HG02981 (cell line): ENCODE results near the gene CAB39.

Source experiments
- ATAC-seq: cut with Tn5 transposase; IDR thresholded peaks from one replicate; pipeline ENCODE4 v1.9.1; 2021; ENCODE audit warnings: mild to moderate bottlenecking, moderate library complexity; ENCODE audit not compliant: unreplicated experiment

Gene CAB39

GRCh38 chr2:230712443-230713330 is at the start of gene CAB39:
Gene CAB39 (plus strand): TSS chr2:230712842. CDS start chr2:230760002, 47,160 bp downstream.
- ATAC-seq = peak; percentile 86

GRCh38 chr2:230664128-230664527 is 48.5 kb upstream of the CAB39 start:
- no peak for ATAC-seq

- no peak for ATAC-seq
Observed at GRCh38 chr2:230664844-230665243, 47.8 kb upstream of the CAB39 start.

- ATAC-seq = no peak
Observed at GRCh38 chr2:230665263-230665691, 47.4 kb upstream of the CAB39 start.

- no peak for ATAC-seq
Observed at GRCh38 chr2:230666446-230666845, 46.2 kb upstream of the CAB39 start.

- ATAC-seq = no peak
Observed at GRCh38 chr2:230666885-230667712, 45.5 kb upstream of the CAB39 start.

- peak; percentile 49 for ATAC-seq
Observed at GRCh38 chr2:230668184-230668938, 44.3 kb upstream of the CAB39 start.

- peak; percentile 26 for ATAC-seq
Observed at GRCh38 chr2:230668939-230669303, 43.7 kb upstream of the CAB39 start.

GRCh38 chr2:230669386-230669950 is 43.2 kb upstream of the CAB39 start:
- ATAC-seq = no peak

GRCh38 chr2:230671117-230671516 is 41.5 kb upstream of the CAB39 start:
- peak; percentile 28 for ATAC-seq

- no peak for ATAC-seq
Observed at GRCh38 chr2:230672836-230673235, 39.8 kb upstream of the CAB39 start.

- ATAC-seq = no peak
Observed at GRCh38 chr2:230674401-230674800, 38.2 kb upstream of the CAB39 start.

- no peak for ATAC-seq
Observed at GRCh38 chr2:230674966-230675672, 37.5 kb upstream of the CAB39 start.

- ATAC-seq = no peak
Observed at GRCh38 chr2:230676546-230676945, 36.1 kb upstream of the CAB39 start.

- ATAC-seq = no peak
Observed at GRCh38 chr2:230677201-230677946, 35.3 kb upstream of the CAB39 start.

GRCh38 chr2:230678018-230678417 is 34.6 kb upstream of the CAB39 start:
- no peak for ATAC-seq

GRCh38 chr2:230678451-230678850 is 34.2 kb upstream of the CAB39 start:
- no peak for ATAC-seq

GRCh38 chr2:230680463-230681170 is 32.0 kb upstream of the CAB39 start:
- ATAC-seq = no peak

GRCh38 chr2:230681171-230681545 is 31.5 kb upstream of the CAB39 start:
- ATAC-seq = no peak
